Panc1 (cell line): ENCODE measurements around the gene ZCCHC14.

Experiments
- CTCF ChIP-seq: fragments of 450-650 bp; IDR thresholded peaks from 2 replicates; pipeline ENCODE4 v1.5.1; 2017; ENCODE audit warnings: mild to moderate bottlenecking
- POLR2AphosphoS5 ChIP-seq: IDR thresholded peaks from 2 replicates; pipeline ENCODE4 v1.6.1; 2012; ENCODE audit warnings: mild to moderate bottlenecking, low read depth, low read length, moderate library complexity
- TCF7L2 ChIP-seq: IDR thresholded peaks from 2 replicates; pipeline ENCODE4 v1.6.1; 2011; ENCODE audit warnings: mild to moderate bottlenecking, low read depth, low read length, inconsistent platforms

- TF ChIP-seq CTCF (no peak), POLR2AphosphoS5 (no peak), TCF7L2 (no peak)
Measured at GRCh38 chr16:87501117-87501516, 8.3 kb upstream of the ZCCHC14 start.
